GM18508 (cell line): ENCODE measurements around the gene APOL1.
"Not testable (repeated sequence)": the region's sequence is repeated elsewhere in the genome, so short reads cannot be mapped to it uniquely, and the experiment has no call there.

Source experiments
- ATAC-seq: cut with Tn5 transposase; IDR thresholded peaks from one replicate; pipeline ENCODE4 v1.9.1; 2021; ENCODE audit warnings: moderate number of reproducible peaks; ENCODE audit not compliant: insufficient read depth, unreplicated experiment

The APOL1 gene

GRCh38 chr22:36263216-36263673 is 10.3 kb downstream of the APOL1 start:
- ATAC-seq = not testable (repeated sequence)

GRCh38 chr22:36263886-36264664 is 11.1 kb downstream of the APOL1 start:
- not testable (repeated sequence) for ATAC-seq

GRCh38 chr22:36267058-36267457 is 14.1 kb downstream of the APOL1 start:
- ATAC-seq = no peak

GRCh38 chr22:36267896-36268485 is 15.1 kb downstream of the APOL1 start:
- no peak for ATAC-seq

GRCh38 chr22:36271231-36271630 is 18.3 kb downstream of the APOL1 start:
- not testable (repeated sequence) for ATAC-seq

- not testable (repeated sequence) for ATAC-seq
These were observed 19.0 kb downstream of the APOL1 start for GRCh38 chr22:36271951-36272350.

- ATAC-seq = no peak
These were observed 21.6 kb downstream of the APOL1 start for GRCh38 chr22:36274531-36274930.

GRCh38 chr22:36277482-36278291 is 24.8 kb downstream of the APOL1 start:
- ATAC-seq = no peak

- ATAC-seq = no peak
These were observed 26.3 kb downstream of the APOL1 start for GRCh38 chr22:36279219-36279666.

- no peak for ATAC-seq
These were observed 27.4 kb downstream of the APOL1 start for GRCh38 chr22:36280379-36280778.

- no peak for ATAC-seq
These were observed 28.9 kb downstream of the APOL1 start for GRCh38 chr22:36281781-36282327.

- ATAC-seq = no peak
These were observed 29.4 kb downstream of the APOL1 start for GRCh38 chr22:36282328-36282831.

- no peak for ATAC-seq
These were observed 31.2 kb downstream of the APOL1 start for GRCh38 chr22:36284171-36284571.

- no peak for ATAC-seq
These were observed 32.1 kb downstream of the APOL1 start for GRCh38 chr22:36285017-36285416.

GRCh38 chr22:36285545-36285944 is 32.6 kb downstream of the APOL1 start:
- ATAC-seq = no peak

- no peak for ATAC-seq
These were observed 33.4 kb downstream of the APOL1 start for GRCh38 chr22:36286096-36286957.

GRCh38 chr22:36287881-36288515 is 35.1 kb downstream of the APOL1 start:
- ATAC-seq = no peak

GRCh38 chr22:36288571-36289405 is 35.9 kb downstream of the APOL1 start:
- no peak for ATAC-seq
